T follicular helper cell (primary cell): Measurements from ENCODE around the gene SERBP1.
"Not testable (repeated sequence)": the region's sequence is repeated elsewhere in the genome, so short reads cannot be mapped to it uniquely, and the experiment has no call there.

Experiments
- DNase-seq: peaks from one replicate; pipeline ENCODE4 v3.0.0-alpha.2; 2020; ENCODE audit warnings: low read depth
- total RNA-seq, 2 experiments: gene quantifications; one replicate each; lab custom pipeline; 2026; lab: John Stamatoyannopoulos, UW

The SERBP1 gene
- total RNA-seq: 346 to 1,151 reads per million in 2 experiments

- peak; percentile 95 for DNase-seq
Observed at GRCh38 chr1:67430358-67431155, at the start of gene SERBP1. Gene SERBP1, minus strand, starts transcription at chr1:67430402. Its CDS starts 102 bp downstream, at chr1:67430300.

- no peak for DNase-seq
Observed at GRCh38 chr1:67479146-67479891, 49.1 kb upstream of the SERBP1 start.

DNA sequence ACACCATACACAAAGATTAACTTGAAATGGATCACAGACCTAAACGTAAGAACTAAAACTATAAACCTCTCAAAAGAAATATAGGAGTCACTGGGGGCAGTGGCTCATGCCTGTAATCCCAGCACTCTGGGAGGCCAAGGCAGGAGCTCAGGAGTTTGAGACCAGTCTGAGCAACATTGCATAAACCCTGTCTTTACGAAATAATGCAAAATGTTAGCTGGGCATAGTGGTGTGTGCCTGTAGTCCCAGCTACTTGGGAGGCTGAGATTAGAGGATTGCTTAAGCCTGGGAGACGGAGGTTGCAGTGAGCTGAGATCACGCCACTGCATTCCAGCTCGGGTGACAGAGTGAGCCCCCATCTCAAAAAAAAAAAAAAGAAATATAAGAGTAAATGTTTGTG lies 46.7 kb upstream of the SERBP1 start:
- no peak for DNase-seq

- DNase-seq: no peak
Observed at GRCh38 chr1:67476006-67476482, 45.8 kb upstream of the SERBP1 start.

DNA sequence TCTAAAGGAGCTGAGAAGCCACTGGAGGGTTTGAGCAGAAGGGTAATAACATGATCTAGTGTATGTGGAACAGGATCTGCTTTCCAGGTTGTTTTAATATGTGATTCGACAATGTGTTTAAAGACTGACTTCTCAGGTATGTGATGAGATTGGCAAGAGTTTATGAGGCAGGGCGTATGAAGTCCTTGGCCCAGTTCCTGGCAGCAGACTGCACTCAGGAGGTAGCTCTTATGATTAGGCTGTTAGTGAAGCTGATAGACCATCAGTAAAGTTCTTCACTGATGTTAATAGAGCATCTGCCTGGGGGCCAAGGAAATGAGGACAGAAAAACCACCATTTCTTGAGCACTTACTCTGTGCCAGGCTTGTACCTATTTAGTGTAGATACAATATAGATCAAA lies 41.9 kb upstream of the SERBP1 start:
- no peak for DNase-seq

GRCh38 chr1:67469431-67469830 lies 39.2 kb upstream of the SERBP1 start:
- DNase-seq: no peak

DNA sequence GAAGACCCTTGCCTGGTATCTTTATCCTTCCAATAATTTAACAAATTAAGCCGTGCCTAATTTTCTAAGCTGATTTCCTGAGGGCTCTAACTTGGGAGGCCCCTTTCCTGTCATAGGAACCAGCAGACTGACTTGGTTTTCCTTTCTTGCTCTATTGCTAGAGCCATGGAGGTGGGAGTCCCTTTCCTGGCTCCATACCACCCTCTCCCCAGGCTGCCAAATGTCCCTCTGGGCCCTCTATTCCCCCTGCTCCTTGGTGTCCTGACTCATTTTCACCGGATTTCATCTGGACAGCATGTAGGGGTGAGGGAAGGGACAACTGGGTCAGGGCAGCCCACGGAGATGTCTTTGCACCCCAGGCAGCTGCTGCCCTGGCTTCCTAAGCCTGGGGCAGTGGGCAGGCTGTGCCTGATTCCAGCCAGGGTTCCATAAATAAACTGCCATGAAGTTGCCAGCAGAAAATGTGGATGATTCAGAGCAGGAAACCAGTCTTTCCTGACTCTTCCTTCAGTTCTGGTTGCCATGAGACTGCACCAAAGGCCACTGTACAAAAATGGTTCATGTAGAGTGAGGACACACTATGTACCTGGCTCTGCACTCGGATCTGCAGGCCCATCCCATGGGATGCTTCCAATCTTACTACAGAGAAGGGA lies 38.0 kb upstream of the SERBP1 start:
- no peak for DNase-seq

- DNase-seq: no peak
Observed at GRCh38 chr1:67465375-67465774, 35.2 kb upstream of the SERBP1 start.

DNA sequence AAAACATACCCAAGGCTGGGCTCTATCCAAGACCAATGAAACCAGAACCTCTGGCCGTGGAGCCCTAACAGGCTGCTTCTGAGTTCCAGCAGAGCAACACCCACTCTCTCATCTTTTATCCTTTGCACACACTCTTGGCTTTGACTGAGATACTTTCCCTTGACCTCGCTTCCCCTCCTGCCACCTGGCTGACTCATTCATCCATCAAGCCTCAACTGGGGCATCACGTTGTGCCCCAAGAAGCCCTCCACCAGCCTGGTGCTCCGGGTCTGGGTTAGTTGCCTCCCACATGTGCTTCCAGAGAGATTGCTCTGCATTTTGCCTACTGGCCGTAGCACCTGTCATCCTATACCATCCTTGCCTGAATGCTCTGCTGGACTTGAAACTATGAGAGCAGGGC lies 34.5 kb upstream of the SERBP1 start:
- DNase-seq: no peak

- DNase-seq: no peak
Observed at GRCh38 chr1:67464058-67464457, 33.9 kb upstream of the SERBP1 start.

GRCh38 chr1:67463298-67463955 lies 33.2 kb upstream of the SERBP1 start:
- DNase-seq: no peak

GRCh38 chr1:67460676-67461500 lies 30.7 kb upstream of the SERBP1 start:
- DNase-seq: no peak

DNA sequence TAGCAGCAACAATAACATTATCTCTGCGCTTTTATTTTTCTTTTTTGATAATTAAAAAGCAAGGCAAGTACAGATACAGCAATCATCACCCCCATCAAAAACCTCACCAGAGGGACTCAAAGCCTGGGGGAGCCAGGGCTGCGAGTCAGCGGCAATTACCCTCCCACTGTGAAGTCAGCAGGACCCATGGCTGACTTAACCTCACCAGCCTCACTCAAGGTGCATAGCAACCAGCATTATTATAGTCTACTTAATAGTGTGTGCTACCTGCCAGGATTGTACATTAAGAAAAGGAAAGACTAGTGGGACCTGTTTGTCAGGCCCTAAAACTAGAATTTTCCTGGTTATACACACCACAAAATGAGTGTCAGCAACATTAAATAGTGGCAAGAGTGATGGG lies 28.9 kb upstream of the SERBP1 start:
- DNase-seq: no peak

GRCh38 chr1:67458663-67459062 lies 28.5 kb upstream of the SERBP1 start:
- DNase-seq: no peak

DNA sequence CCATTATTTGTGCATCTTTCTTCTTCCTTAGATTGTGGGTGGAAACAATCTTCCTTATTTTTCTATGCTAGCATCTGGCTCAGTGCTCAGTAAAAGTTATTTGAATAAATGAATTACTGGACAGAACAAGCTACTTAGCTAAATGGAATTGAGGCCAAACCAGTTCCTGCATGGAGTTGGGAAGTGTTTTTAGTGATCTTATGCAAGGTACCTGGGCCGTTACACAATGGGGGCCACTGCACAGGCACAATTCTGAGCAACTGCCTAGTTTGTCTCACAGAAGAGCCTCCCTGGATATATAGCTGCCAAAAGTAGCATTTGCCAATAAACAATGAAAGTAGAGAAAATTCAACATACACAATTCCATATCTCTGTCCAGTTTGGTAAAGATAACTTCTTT lies 27.0 kb upstream of the SERBP1 start:
- no peak for DNase-seq

DNA sequence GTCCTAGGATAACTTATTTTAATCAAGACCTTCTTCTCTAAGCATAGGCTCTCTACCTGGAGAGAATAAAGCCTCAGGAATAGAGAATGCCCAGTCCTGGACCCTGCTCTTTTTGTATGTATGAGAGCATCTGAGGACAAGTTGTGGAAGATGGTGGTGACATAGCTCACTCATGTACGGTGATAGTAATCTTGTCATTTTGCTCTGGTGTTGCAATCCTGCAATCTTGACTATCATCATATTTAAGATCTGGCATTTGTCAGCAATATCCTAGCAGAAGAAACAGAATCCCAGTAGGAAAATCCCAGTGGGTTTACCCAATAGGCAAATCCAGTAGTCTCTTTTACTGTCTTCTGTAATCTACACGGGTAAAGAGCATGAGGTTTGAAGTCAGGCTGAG lies 21.6 kb upstream of the SERBP1 start:
- DNase-seq: no peak

GRCh38 chr1:67451356-67451755 lies 21.2 kb upstream of the SERBP1 start:
- no peak for DNase-seq

DNA sequence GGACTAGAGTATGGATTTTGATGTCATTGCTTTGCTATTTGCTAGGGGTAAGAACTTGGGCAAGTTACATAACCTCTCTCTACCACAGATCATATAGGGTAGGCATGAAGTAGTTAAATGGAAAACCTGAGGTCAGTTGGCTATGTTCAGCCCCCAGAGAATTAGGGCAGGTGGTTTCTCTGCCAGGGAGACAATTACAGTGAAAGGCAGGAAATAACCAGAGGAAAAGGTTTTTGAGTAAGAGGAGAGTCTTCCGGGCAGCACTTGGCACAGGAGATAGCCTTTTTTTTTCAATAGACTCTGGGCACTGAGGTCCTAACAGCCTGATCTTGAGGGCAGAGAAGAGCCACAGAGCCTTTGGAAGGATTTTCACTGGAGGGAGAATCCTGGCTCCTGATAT lies 16.7 kb upstream of the SERBP1 start:
- no peak for DNase-seq

DNA sequence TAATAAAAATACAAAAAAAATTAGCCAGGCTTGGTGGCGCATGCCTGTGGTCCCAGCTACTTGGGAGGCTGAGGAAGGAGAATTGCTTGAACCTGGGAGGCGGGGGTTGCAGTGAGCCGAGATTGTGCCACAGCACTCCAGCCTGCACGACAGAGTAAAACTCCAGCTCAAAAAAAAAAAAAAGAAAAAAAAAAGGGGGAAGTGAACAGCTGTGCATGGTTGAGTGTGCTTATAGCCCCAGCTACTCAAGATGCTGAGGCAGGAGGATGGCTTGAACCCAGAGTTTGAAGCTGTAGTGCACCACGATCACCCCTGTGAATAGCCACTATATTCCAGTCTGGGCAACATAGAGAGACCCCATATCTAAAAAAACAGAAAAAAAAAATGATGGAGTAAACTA lies 15.8 kb upstream of the SERBP1 start:
- not testable (repeated sequence) for DNase-seq

DNA sequence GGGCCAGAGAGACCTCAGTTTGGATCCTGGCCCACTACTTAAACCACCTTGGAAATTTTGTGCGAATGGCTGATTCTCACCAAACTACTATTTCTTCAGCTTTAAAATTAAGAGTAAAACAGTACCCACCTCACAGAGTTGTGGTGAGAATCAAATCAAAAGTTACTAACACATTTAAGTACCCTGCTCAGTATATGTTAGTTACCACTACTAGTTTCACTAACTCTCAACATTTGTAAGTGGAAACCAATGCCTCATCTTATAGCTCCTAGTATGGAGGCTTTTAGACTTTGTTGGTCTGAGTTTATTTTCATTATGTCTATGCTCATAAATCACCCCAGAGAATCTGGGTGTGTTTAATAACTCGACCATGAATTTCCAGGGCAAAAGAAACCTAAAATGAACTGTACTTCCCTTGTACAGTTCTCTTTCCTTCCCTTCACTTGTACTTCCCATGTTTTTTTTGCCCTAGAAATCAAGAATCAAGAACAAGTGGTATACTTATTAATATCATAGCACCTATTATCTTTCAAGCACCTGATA lies 11.6 kb upstream of the SERBP1 start:
- no peak for DNase-seq

GRCh38 chr1:67441183-67441582 lies 11.0 kb upstream of the SERBP1 start:
- DNase-seq: no peak
